Stomach smooth muscle (tissue), 2 donors: ENCODE results near the gene STXBP5.

ENCODE experiments used
- H3K27ac ChIP-seq: one replicate; pipeline ENCODE4 v1.7.0; 2013; ENCODE audit warnings: mild to moderate bottlenecking, low read length, inconsistent platforms
- H3K27me3 ChIP-seq, 2 donors: one replicate each; pipeline ENCODE4 v1.7.0; 2013; ENCODE audit warnings: low read length in 2 of 2; ENCODE audit not compliant: insufficient read depth in 2 of 2, control insufficient read depth in 1 of 2
- H3K36me3 ChIP-seq, 2 donors: one replicate each; pipeline ENCODE4 v1.7.0; 2013; ENCODE audit warnings: low read length in 2 of 2; ENCODE audit not compliant: control insufficient read depth in 2 of 2, insufficient read depth in 2 of 2
- H3K4me1 ChIP-seq: one replicate; pipeline ENCODE4 v1.7.0; 2013; ENCODE audit warnings: low read length; ENCODE audit not compliant: control insufficient read depth, insufficient read depth
- H3K4me3 ChIP-seq, 2 donors: one replicate each; pipeline ENCODE4 v1.7.0; 2013; ENCODE audit warnings: low read length in 2 of 2
- H3K9ac ChIP-seq, 2 donors: one replicate each; pipeline ENCODE4 v1.7.0; 2013; ENCODE audit warnings: low read length in 2 of 2, mild to moderate bottlenecking in 1 of 2
- H3K9me3 ChIP-seq, 2 donors: one replicate each; pipeline ENCODE4 v1.7.0; 2013; ENCODE audit warnings: low read length in 2 of 2; ENCODE audit not compliant: control insufficient read depth in 2 of 2
- donor health status: healthy.
- donor health status: Pancreatic carcinoma.

The STXBP5 gene

DNA sequence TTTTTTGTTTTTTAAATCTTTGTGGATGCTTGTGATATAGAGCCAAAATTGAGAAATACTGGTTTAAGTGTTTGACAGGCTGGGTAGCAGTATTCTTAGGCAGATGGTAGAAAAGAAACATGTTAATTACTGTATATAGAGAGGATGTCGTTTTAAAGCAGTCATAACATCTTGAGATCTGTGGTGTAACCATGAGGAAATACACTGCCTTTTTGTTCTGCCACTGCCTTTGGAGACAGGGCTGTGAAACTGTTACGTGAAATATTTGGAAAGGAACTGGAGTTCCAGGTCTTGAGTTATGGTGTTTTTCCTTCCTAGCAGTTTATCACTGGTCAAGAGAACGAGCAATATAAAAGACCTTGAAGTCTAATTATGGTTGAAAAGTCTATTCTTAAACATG, 19.5 kb downstream of the STXBP5 start:
- peaks cover 0 to 2% of the 10 kb centered on the region in 2 donors for H3K36me3 ChIP-seq
- no peaks in the 10 kb centered on the region for H3K4me1 ChIP-seq
- no peaks in the 10 kb centered on the region for H3K9me3 ChIP-seq
- H3K27ac ChIP-seq = no peak overlapping the region
- no peaks in the 10 kb centered on the region for H3K27me3 ChIP-seq
- no peak overlapping the region for H3K9ac ChIP-seq
- H3K4me3 ChIP-seq = no peak overlapping the region

DNA sequence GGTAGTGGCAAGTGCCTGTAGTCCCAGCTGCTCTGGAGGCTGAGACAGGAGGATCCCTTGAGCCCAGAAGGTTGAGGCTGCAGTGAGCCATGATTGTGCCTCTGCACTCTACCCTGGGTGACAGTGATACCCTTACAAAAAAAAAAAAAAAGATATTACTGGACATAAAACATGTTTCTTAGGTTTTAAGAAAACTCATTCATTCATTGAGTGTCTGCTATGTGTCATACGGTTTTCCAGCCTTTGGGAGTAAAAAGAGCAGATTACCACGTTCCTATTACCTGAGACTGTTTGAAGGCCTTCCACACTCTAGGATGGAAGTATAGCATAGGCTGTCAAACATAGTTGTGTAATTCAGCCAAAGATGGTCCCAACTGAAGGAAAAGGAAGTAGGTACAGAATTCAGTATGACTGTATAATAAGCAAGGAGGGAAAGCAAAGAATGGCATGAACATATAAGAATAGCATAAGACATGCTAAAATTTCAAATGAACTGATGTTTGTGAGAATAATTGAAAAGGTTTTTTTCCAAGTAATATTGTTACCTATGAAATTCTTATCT, 22.0 kb downstream of the STXBP5 start:
- Histone ChIP-seq H3K27me3 (no peaks in the 10 kb centered on the region), H3K27ac (no peak overlapping the region), H3K4me1 (no peaks in the 10 kb centered on the region), H3K9me3 (no peaks in the 10 kb centered on the region), H3K9ac (no peak overlapping the region), H3K36me3 (no peaks in the 10 kb centered on the region), H3K4me3 (no peak overlapping the region)

DNA sequence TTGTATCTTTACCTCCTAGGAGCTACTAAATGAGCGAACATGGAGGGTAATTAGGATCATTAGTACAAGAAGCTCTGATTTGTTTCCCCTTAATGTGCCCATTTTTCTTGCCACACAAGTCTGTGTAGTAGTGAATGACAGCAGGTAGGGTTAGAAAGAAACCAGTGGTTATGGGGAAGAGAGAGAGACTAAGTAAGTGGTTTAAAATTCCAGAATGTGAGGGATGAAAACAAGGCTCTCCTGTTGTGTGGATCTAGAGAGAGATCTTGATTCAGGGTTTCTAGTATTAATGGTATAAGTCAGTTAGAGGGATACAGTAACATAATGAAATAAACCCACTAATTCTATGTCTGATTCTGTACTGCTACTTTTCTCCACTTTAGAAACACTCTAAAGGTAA, 22.7 kb downstream of the STXBP5 start:
- Histone ChIP-seq H3K27me3 (no peaks in the 10 kb centered on the region), H3K9ac (no peak overlapping the region), H3K4me1 (no peaks in the 10 kb centered on the region), H3K4me3 (no peak overlapping the region), H3K9me3 (no peaks in the 10 kb centered on the region), H3K36me3 (no peaks in the 10 kb centered on the region), H3K27ac (no peak overlapping the region)

DNA sequence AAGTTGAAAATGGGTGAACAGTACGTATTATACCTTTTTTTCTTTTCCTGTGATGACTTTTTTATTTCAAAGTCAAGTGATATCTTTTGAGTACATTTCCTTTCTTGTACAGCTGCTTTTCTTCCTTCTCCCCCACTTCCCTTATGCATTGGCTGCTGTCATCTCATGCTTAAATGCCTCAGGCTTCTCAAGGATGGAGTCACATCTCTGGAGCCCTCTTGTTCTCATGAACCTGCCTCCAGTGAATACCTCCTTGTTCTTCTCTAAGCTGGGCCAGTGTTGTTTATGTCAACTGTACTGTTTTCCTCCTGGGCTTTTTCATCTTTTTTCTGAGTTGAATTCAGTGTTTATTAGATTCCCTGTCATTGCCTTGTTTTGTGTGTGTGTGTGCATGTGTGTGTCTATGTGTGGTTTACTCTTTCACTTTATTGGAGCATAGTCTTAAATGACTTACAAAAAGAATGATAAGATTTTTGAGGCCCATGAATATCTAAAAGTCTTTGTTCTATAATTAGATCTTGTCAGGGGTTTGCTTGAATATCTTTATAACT, 23.6 kb downstream of the STXBP5 start:
- Histone ChIP-seq H3K9ac (no peak overlapping the region), H3K4me3 (no peak overlapping the region), H3K27me3 (no peaks in the 10 kb centered on the region), H3K36me3 (no peaks in the 10 kb centered on the region), H3K27ac (no peak overlapping the region), H3K4me1 (no peaks in the 10 kb centered on the region), H3K9me3 (no peaks in the 10 kb centered on the region)

DNA sequence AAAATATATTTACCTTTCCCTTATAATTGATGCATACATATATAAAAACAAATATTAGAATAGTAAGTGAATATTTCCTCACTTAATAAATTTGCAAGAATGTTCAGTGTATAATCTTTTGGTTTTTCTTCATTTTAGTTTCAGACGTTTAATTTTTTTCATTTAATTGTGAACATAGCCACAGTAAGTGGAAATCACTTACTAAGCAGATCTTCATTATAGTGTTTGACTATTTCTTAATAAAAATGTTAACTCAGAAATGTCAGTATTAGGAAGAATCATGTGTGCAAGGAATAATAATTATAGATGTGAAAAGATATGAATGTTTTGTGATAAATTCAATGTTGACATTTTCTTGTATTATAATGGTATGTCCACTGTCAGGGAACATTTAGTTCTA, 27.4 kb downstream of the STXBP5 start:
- Histone ChIP-seq H3K4me1 (no peaks in the 10 kb centered on the region), H3K9me3 (no peaks in the 10 kb centered on the region), H3K9ac (no peak overlapping the region), H3K36me3 (no peaks in the 10 kb centered on the region), H3K27ac (no peak overlapping the region), H3K27me3 (no peaks in the 10 kb centered on the region), H3K4me3 (no peak overlapping the region)

DNA sequence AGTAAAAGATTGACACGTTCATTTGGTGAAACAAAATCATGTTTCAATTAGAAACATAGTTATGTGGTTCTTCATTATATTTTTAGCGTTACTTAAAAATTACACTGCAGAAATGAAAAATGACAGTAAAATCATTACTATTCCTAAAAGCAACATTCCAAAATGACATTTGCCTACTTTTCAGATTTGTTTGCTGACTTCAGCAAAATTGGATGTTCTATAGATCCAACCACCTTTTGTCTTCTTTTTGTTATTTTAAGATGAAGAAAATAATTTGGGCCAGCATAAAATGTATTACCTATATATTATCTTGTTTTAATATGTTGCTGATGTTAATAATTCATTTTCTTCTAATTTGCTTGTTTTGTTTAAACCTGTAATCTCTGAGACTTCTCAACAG, 30.5 kb downstream of the STXBP5 start:
- Histone ChIP-seq H3K27me3 (no peaks in the 10 kb centered on the region), H3K36me3 (no peaks in the 10 kb centered on the region), H3K9me3 (no peaks in the 10 kb centered on the region), H3K27ac (no peak overlapping the region), H3K4me1 (no peaks in the 10 kb centered on the region), H3K9ac (no peak overlapping the region), H3K4me3 (no peak overlapping the region)

DNA sequence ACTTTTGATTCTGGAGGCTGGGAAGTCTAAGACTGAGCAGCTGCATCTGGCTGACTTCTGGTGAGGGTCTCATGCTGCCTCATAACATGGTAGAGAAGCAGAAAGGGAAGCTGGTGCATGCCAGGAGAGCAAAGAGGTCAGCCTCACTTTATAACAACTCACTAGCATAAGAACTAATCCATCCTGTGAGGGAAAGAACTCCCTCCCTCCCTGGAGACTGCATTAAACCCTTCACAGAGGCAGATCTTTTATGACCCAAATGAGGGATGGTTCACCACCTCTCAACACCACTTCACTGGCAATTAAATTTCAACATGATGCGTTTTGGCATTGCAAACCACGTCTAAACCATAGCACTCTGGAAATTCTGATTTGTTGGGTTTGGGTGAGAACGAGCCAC, 33.9 kb downstream of the STXBP5 start:
- Histone ChIP-seq H3K4me3 (no peak overlapping the region), H3K4me1 (no peaks in the 10 kb centered on the region), H3K9ac (no peak overlapping the region), H3K27me3 (no peaks in the 10 kb centered on the region), H3K27ac (no peak overlapping the region), H3K36me3 (no peaks in the 10 kb centered on the region), H3K9me3 (no peaks in the 10 kb centered on the region)

DNA sequence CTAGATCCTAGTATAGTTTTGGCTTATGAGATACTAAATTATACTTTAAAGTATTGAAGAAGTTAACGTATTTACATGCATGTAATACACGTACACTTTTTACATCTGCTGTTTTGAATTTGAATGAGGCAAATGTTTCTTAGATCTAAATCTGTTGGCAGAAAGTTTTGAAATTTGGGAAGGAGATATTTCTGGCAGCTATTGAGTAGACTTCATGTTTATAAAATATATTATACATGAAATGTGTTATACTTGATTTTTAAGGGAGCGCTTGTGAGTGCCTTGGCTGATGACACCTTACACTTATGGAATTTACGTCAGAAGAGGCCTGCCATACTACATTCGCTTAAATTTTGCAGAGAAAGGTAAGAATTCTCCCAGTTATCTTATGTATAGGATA, 34.7 kb downstream of the STXBP5 start:
- no peaks in the 10 kb centered on the region for H3K9me3 ChIP-seq
- no peaks in the 10 kb centered on the region for H3K4me1 ChIP-seq
- no peaks in the 10 kb centered on the region for H3K36me3 ChIP-seq
- no peak overlapping the region for H3K27ac ChIP-seq
- H3K9ac ChIP-seq = no peak overlapping the region
- no peaks in the 10 kb centered on the region for H3K27me3 ChIP-seq
- no peak overlapping the region for H3K4me3 ChIP-seq

DNA sequence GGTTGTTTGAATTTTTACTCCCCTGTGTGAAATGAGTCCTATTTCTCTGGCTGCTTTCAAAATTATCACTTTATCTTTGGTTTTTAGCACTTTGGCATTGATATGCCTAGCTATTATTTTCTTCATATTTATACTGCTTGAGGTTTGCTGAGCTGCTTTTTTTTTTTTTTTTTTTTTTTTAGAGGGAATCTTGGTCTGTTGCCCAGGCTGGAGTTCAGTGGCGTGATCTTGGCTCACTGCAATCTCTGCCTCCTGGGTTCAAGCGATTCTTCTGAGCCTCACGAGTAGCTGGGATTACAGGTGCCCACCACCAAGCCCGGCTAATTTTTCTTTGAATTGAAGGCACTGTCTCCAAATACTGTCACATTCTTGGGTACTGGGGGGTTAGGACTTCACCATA, 40.6 kb downstream of the STXBP5 start:
- Histone ChIP-seq H3K27ac (no peak overlapping the region), H3K9ac (no peak overlapping the region), H3K27me3 (no peaks in the 10 kb centered on the region), H3K4me3 (no peak overlapping the region), H3K36me3 (no peaks in the 10 kb centered on the region), H3K9me3 (no peaks in the 10 kb centered on the region), H3K4me1 (no peaks in the 10 kb centered on the region)

DNA sequence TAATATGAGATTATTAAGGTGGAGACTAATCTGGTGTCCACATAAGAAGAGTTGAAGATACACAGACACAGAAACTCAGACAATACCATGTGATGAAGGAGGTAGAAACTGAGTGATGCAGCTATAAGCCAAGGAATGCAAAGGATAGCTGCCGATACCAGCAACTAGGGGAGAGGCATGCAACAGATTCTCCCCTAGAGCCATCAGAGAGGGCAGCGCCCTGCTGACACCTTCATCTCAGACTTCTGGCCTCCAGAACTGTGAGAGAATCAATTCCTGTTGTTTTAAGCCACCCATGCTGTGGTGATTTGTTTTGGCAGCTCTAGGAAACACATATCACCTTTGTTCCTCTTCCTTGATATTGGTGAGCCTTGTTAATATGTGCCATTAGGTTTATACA, 41.5 kb downstream of the STXBP5 start:
- Histone ChIP-seq H3K9ac (no peak overlapping the region), H3K4me3 (no peak overlapping the region), H3K27me3 (no peaks in the 10 kb centered on the region), H3K4me1 (no peaks in the 10 kb centered on the region), H3K36me3 (no peaks in the 10 kb centered on the region), H3K27ac (no peak overlapping the region), H3K9me3 (no peaks in the 10 kb centered on the region)

DNA sequence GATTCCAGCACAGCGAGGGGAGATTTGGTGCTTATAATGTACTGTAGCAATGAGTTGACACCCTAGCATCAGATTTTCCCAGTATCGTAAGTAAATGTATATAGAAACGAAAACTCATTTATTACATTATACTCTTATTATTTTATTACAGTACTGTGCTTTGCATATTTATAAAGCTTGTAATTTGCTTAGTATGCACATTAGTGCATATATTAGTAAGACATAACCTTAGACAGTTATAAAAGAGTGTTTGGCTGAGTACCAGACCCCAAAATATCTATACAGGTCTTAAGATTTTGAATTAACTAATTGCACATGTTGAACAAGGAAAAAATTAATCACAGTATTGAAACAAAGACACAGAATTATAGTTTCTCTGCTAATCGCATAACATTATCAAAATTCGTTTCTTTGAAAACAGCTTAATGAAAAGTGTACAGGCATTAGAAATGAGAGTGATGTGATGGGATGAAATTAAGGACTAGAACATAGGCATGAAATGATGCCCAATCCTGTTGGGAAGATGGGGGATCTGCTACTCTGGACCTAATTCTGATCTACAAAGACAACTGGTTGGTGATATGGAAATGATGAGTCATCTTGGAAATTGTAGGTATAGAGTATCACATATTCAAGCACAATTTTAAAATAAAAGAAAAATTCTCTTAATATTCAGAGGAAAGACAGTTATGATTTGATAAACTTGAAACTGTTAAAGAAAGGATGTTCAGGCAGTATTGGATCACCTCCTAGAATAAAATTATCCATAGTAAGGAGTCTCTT, 42.8 kb downstream of the STXBP5 start:
- Histone ChIP-seq H3K4me1 (no peaks in the 10 kb centered on the region), H3K27me3 (no peaks in the 10 kb centered on the region), H3K4me3 (no peak overlapping the region), H3K9ac (no peak overlapping the region), H3K36me3 (peaks cover 2 to 3% of the 10 kb centered on the region in 2 donors), H3K27ac (no peak overlapping the region), H3K9me3 (no peaks in the 10 kb centered on the region)
